ENCODE results near the gene EXOC7.

The EXOC7 gene

GRCh38 chr17:76039121-76039520, 64.5 kb downstream of the EXOC7 start:
- DNase-seq (ENCODE audit: low read depth), result no peak
- TF ChIP-seq, protein P1, sequence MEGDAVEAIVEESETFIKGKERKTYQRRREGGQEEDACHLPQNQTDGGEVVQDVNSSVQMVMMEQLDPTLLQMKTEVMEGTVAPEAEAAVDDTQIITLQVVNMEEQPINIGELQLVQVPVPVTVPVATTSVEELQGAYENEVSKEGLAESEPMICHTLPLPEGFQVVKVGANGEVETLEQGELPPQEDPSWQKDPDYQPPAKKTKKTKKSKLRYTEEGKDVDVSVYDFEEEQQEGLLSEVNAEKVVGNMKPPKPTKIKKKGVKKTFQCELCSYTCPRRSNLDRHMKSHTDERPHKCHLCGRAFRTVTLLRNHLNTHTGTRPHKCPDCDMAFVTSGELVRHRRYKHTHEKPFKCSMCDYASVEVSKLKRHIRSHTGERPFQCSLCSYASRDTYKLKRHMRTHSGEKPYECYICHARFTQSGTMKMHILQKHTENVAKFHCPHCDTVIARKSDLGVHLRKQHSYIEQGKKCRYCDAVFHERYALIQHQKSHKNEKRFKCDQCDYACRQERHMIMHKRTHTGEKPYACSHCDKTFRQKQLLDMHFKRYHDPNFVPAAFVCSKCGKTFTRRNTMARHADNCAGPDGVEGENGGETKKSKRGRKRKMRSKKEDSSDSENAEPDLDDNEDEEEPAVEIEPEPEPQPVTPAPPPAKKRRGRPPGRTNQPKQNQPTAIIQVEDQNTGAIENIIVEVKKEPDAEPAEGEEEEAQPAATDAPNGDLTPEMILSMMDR (conservative IDR thresholded peaks at IDR 0.05; ENCODE audit: low read depth, low read length), result no peak
- H3K4me3 ChIP-seq (ENCODE audit: low read depth, low read length), result no peak overlapping the region

- DNase-seq (ENCODE audit: low read depth), result no peak
- TF ChIP-seq, protein P1 (conservative IDR thresholded peaks at IDR 0.05; ENCODE audit: low read depth, low read length), result no peak
- H3K4me3 ChIP-seq (ENCODE audit: low read depth, low read length), result no peak overlapping the region
Measured at GRCh38 chr17:76038050-76038449, 65.5 kb downstream of the EXOC7 start.

DNA sequence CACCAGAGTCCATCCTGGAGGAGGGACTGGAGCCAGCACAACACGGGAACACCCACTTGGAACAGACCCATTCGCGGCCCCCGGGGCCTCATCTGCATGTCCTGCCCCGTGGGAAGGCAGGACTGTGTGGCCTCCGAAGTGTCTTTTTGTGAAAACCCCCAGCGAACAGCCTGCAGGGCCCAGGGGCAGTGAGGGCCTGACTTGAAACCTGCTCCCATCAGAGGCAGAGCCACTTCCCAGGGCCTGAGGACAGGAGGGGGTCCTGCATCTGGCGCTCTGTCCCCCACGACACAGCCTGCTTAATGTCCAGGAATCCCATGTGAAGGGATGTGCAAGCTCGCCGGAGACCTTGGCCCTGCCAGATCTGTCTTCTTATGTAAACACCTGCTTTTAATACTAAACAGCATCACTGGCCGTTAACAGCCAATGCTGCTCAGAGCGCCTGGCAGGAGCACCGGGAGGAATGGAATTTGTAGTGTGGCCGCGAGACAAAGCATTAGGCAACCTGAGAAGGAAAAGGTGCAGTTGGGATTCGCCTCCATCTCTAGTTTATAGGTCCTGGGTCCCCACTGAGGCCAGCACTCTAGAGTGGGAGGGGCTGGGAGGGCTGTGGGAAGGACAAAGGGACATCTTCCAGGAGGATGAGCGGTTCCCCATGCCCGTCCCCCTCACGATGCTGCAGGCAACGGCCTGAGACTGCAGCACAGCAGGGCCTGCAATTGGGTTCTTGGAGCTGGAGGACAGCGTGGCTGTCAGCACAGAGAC, 66.9 kb downstream of the EXOC7 start:
- no peak overlapping the region for H3K4me3 ChIP-seq (ENCODE audit: low read depth, low read length)
- peak; percentile 16 for DNase-seq (ENCODE audit: low read depth)
- TF ChIP-seq, protein P1 (conservative IDR thresholded peaks at IDR 0.05; ENCODE audit: low read depth, low read length), result no peak

DNA sequence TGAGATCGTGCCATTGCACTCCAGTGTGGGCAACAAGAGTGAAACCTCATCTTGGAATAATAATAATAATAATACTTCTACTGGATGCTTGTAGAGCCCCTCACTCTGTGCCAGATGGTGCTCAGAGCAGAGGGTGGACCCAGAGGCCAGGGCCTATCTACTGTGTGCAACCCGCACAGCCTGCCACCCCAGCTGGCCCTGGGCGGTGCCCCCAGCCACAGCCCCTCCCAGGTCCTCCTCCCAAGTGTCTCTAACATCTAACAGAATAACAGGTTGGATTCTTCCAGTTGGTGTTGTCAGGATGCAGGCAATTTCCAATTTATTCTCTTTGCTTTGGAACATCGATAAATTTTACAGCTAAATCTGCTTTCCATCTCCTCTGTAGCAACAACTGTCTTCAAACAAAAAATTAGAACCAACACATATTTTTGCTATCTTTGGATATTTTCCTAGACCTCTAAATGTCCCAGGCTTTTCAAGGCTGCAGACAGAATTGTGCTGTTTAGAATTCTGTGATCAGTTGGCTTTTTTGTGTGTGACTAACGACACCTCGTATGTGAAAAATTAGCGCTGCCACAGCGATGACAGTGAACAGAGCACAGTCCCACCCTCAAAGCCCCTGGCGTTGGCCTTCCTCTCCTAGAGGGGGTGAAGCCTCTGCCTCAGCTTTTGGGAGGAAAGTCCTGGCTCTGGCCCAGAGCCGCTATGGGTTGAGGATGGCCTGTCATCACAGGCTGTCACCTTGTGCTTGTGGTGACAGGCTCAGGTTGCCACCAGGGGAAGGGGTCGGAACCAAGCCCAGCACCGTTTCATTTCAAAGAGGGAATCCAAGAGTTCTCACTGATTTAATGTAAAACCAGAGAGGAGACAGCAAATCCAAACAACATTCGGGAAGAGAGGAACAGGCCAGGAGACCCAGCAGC, 68.9 kb downstream of the EXOC7 start:
- TF ChIP-seq, protein P1 (conservative IDR thresholded peaks at IDR 0.05; ENCODE audit: low read depth, low read length), result no peak
- DNase-seq (ENCODE audit: low read depth), result no peak

GRCh38 chr17:76033139-76033538, 70.4 kb downstream of the EXOC7 start:
- no peak for DNase-seq (ENCODE audit: low read depth)
- H3K4me3 ChIP-seq (ENCODE audit: low read depth, low read length), result no peak overlapping the region
- TF ChIP-seq, protein P1 (conservative IDR thresholded peaks at IDR 0.05; ENCODE audit: low read depth, low read length), result no peak

More for the DNA sequence above, 68.9 kb downstream of the EXOC7 start:
- no peak overlapping the region for H3K4me3 ChIP-seq (ENCODE audit: low read depth, low read length)

GRCh38 chr17:76032780-76033108, 70.8 kb downstream of the EXOC7 start:
- H3K4me3 ChIP-seq (ENCODE audit: low read depth, low read length), result no peak overlapping the region
- no peak for DNase-seq (ENCODE audit: low read depth)
- TF ChIP-seq, protein P1 (conservative IDR thresholded peaks at IDR 0.05; ENCODE audit: low read depth, low read length), result no peak

Measured in choroid plexus epithelial cell (primary cell).